VCaP (cell line): ENCODE results near the gene LFNG.
"Not testable (repeated sequence)": the region's sequence is repeated elsewhere in the genome, so short reads cannot be mapped to it uniquely, and the experiment has no call there.

Experiments used
- H3K27ac ChIP-seq: fragments of 450-650 bp; 2 replicates; pipeline ENCODE4 v1.5.1; 2017
- CTCF ChIP-seq: fragments of 450-650 bp; conservative IDR thresholded peaks from 2 replicates; pipeline ENCODE4 v1.5.1; 2017; ENCODE audit warnings: mild to moderate bottlenecking, moderate library complexity

The LFNG gene

GRCh38 chr7:2528481-2529095 is 9.0 kb downstream of the LFNG start:
- peak overlapping the region; percentile 38; the same call in 1 of the 2 replicates for H3K27ac ChIP-seq
- no peak for TF ChIP-seq CTCF

- no peak for TF ChIP-seq CTCF
- no peak overlapping the region for H3K27ac ChIP-seq
These were observed 9.8 kb downstream of the LFNG start for GRCh38 chr7:2529161-2530070.

- no peak overlapping the region for H3K27ac ChIP-seq
- no peak for TF ChIP-seq CTCF
These were observed 10.8 kb downstream of the LFNG start for GRCh38 chr7:2530071-2530987.

GRCh38 chr7:2530994-2531795 is 11.6 kb downstream of the LFNG start:
- not testable (repeated sequence) for H3K27ac ChIP-seq

- not testable (repeated sequence) for H3K27ac ChIP-seq
These were observed 12.2 kb downstream of the LFNG start for GRCh38 chr7:2531796-2532110.

GRCh38 chr7:2532199-2532772 is 12.7 kb downstream of the LFNG start:
- H3K27ac ChIP-seq = not testable (repeated sequence)

GRCh38 chr7:2532816-2533215 is 13.2 kb downstream of the LFNG start:
- H3K27ac ChIP-seq = not testable (repeated sequence)

- H3K27ac ChIP-seq = not testable (repeated sequence)
These were observed 14.0 kb downstream of the LFNG start for GRCh38 chr7:2533566-2533965.

- H3K27ac ChIP-seq = not testable (repeated sequence)
These were observed 14.6 kb downstream of the LFNG start for GRCh38 chr7:2534214-2534613.

GRCh38 chr7:2535872-2536627 is 16.5 kb downstream of the LFNG start:
- not testable (repeated sequence) for H3K27ac ChIP-seq
